SK-N-SH (cell line): ENCODE results near the gene GSK3A. TPM values are rescaled to one million over a fixed set of nuclear protein-coding genes. Genes with fewer than 3 reads are reported as not detected.

ENCODE experiments used
- CTCF ChIA-PET: fragments of 300-600, 350-600 bp; formaldehyde crosslinking; extraction: SDS; loops from one replicate; lab custom pipeline; 2021; lab: Yijun Ruan, JAX
- POLR2A ChIA-PET: fragments of 350-600 bp; sonication (Branson Sonifier 250); formaldehyde crosslinking; extraction: SDS; loops from one replicate; lab custom pipeline; 2020; ENCODE audit warnings: antibody characterized with exemption, inconsistent platforms; lab: Yijun Ruan, JAX
- DNase-seq: peaks from one replicate; pipeline ENCODE4 v3.0.0; 2012
- H2AFZ ChIP-seq: fragments of 200-600 bp; sonication (generic); 2 replicates; pipeline ENCODE4 v1.8.1; 2016; ENCODE audit warnings: antibody characterized with exemption, mild to moderate bottlenecking, low read depth
- H3F3A ChIP-seq: fragments of 200-600 bp; sonication (generic); replicated peaks from 2 replicates; pipeline ENCODE3; 2016; ENCODE audit warnings: antibody characterized with exemption, mild to moderate bottlenecking; ENCODE audit not compliant: insufficient read depth
- H3K27ac ChIP-seq, 2 experiments: fragments of 200-500 bp in 1 of 2; fragments of 200-600 bp in 1 of 2; sonication (Bioruptor generic) in 1 of 2; sonication (generic), shearing (Covaris generic) in 1 of 2; 2 replicates each; pipeline versions ENCODE4 v1.5.1 to v1.6.1; 2014 to 2016; ENCODE audit warnings: low read depth in 2 of 2, inconsistent platforms in 1 of 2, low read length in 1 of 2, mild to moderate bottlenecking in 1 of 2, mixed read lengths in 1 of 2
- H3K27me3 ChIP-seq: fragments of 200-600 bp; sonication (generic), shearing (Covaris generic); 2 replicates; pipeline ENCODE4 v1.6.1; 2016; ENCODE audit warnings: mixed run types; ENCODE audit not compliant: insufficient read depth
- H3K36me3 ChIP-seq, 2 experiments: fragments of 200-500 bp in 1 of 2; fragments of 200-600 bp in 1 of 2; sonication (Bioruptor generic) in 1 of 2; sonication (generic) in 1 of 2; replicated peaks in 1 of 2; 2 replicates each; pipeline versions ENCODE3 to v1.5.1; 2014 to 2016; ENCODE audit warnings: low read length in 1 of 2, mild to moderate bottlenecking in 1 of 2; ENCODE audit not compliant: insufficient read depth in 2 of 2, control insufficient read depth in 1 of 2
- H3K4me1 ChIP-seq, 2 experiments: fragments of 200-500 bp in 1 of 2; fragments of 200-600 bp in 1 of 2; sonication (Bioruptor generic) in 1 of 2; sonication (generic), shearing (Covaris generic) in 1 of 2; 2 replicates each; pipeline versions ENCODE4 v1.5.1 to v1.6.1; 2014 to 2016; ENCODE audit warnings: low read depth in 1 of 2, low read length in 1 of 2, mixed run types in 1 of 2; ENCODE audit not compliant: insufficient read depth in 2 of 2, control insufficient read depth in 1 of 2
- H3K4me2 ChIP-seq: fragments of 200-600 bp; sonication (generic), shearing (Covaris generic); 2 replicates; pipeline ENCODE4 v1.6.1; 2017; ENCODE audit warnings: mixed run types
- H3K4me3 ChIP-seq, 2 experiments: fragments of 200-500 bp in 1 of 2; fragments of 200-600 bp in 1 of 2; sonication (Bioruptor generic) in 1 of 2; sonication (generic), shearing (Covaris generic) in 1 of 2; 2 replicates each; pipeline versions ENCODE4 v1.5.1 to v1.8.1; 2014 to 2016; ENCODE audit warnings: low read depth in 2 of 2, inconsistent platforms in 1 of 2, low read length in 1 of 2, mild to moderate bottlenecking in 1 of 2, mixed read lengths in 1 of 2, moderate library complexity in 1 of 2
- H3K79me2 ChIP-seq: fragments of 200-600 bp; sonication (generic); 2 replicates; pipeline ENCODE4 v1.8.1; 2017; ENCODE audit warnings: mild to moderate bottlenecking; ENCODE audit not compliant: insufficient read depth
- H3K9ac ChIP-seq: fragments of 200-600 bp; sonication (generic); 2 replicates; pipeline ENCODE4 v1.6.1; 2017; ENCODE audit warnings: mixed run types
- H3K9me2 ChIP-seq: fragments of 200-600 bp; sonication (generic); 2 replicates; pipeline ENCODE4 v1.6.1; 2017; ENCODE audit warnings: mixed run types
- H3K9me3 ChIP-seq: fragments of 200-600 bp; sonication (generic); 2 replicates; pipeline ENCODE4 v1.6.1; 2017; ENCODE audit warnings: mixed run types, mild to moderate bottlenecking, moderate library complexity
- H4K20me1 ChIP-seq: fragments of 200-600 bp; sonication (generic); 2 replicates; pipeline ENCODE4 v1.6.1; 2017; ENCODE audit warnings: mild to moderate bottlenecking, mixed run types; ENCODE audit not compliant: insufficient read depth
- CTCF ChIP-seq: fragments of 200-600 bp; sonication (generic); IDR thresholded peaks from 2 replicates; pipeline ENCODE4 v1.6.1; 2017; ENCODE audit warnings: antibody characterized with exemption, mild to moderate bottlenecking, moderate library complexity
- ELF1 ChIP-seq: IDR thresholded peaks from 2 replicates; pipeline ENCODE4 v1.4.0; 2012
- EP300 ChIP-seq, 2 experiments: IDR thresholded peaks; 2 replicates each; pipeline versions ENCODE4 v1.4.0 to v1.6.1; 2012; ENCODE audit warnings: borderline replicate concordance in 1 of 2, low read depth in 1 of 2, low read length in 1 of 2
- EZH2phosphoT487 ChIP-seq: fragments of 200-600 bp; sonication (generic); IDR thresholded peaks from 2 replicates; pipeline ENCODE4 v1.6.1; 2017; ENCODE audit warnings: low read depth, mixed run types, mild to moderate bottlenecking, antibody characterized with exemption, moderate library complexity, borderline replicate concordance
- FOXJ3 ChIP-seq: sonication (generic); formaldehyde crosslinking; IDR thresholded peaks from 2 replicates; pipeline ENCODE4 v1.5.1; 2020; ENCODE audit warnings: mild to moderate bottlenecking, missing genetic modification reagents
- GATA2 ChIP-seq: sonication (generic); formaldehyde crosslinking; IDR thresholded peaks from 2 replicates; pipeline ENCODE4 v1.5.0; 2020; ENCODE audit warnings: mild to moderate bottlenecking, missing genetic modification reagents
- JUND ChIP-seq: IDR thresholded peaks from 2 replicates; pipeline ENCODE4 v1.4.0; 2012
- MAX ChIP-seq: IDR thresholded peaks from 2 replicates; pipeline ENCODE4 v1.4.0; 2012; ENCODE audit warnings: low read depth
- NFIC ChIP-seq: IDR thresholded peaks from 2 replicates; pipeline ENCODE4 v1.4.0; 2012; ENCODE audit warnings: borderline replicate concordance
- NRF1 ChIP-seq: IDR thresholded peaks from 2 replicates; pipeline ENCODE4 v1.6.1; 2012; ENCODE audit warnings: low read depth, mild to moderate bottlenecking, low read length
- PBX3 ChIP-seq: IDR thresholded peaks from 2 replicates; pipeline ENCODE4; 2012
- POLR2AphosphoS5 ChIP-seq: IDR thresholded peaks from 2 replicates; pipeline ENCODE4 v1.6.1; 2012; ENCODE audit warnings: low read depth, low read length
- REST ChIP-seq: IDR thresholded peaks from 2 replicates; pipeline ENCODE4 v1.6.1; 2012; ENCODE audit warnings: mild to moderate bottlenecking, low read depth, low read length, moderate library complexity
- RXRA ChIP-seq: IDR thresholded peaks from 2 replicates; pipeline ENCODE4 v1.4.0; 2012; ENCODE audit warnings: low read depth, mild to moderate bottlenecking, borderline replicate concordance
- SMC3 ChIP-seq: IDR thresholded peaks from 2 replicates; pipeline ENCODE4 v1.6.1; 2012; ENCODE audit warnings: low read depth, low read length, improper control_type of control experiment
- TEAD4 ChIP-seq: IDR thresholded peaks from 2 replicates; pipeline ENCODE4 v1.4.0; 2012; ENCODE audit warnings: mild to moderate bottlenecking, borderline replicate concordance; ENCODE audit not compliant: insufficient read depth
- USF1 ChIP-seq: IDR thresholded peaks from 2 replicates; pipeline ENCODE4 v1.4.0; 2012; ENCODE audit warnings: low read depth, borderline replicate concordance
- USF2 ChIP-seq: fragments of 150-350 bp; IDR thresholded peaks from 2 replicates; pipeline ENCODE4 v1.6.1; 2017; ENCODE audit warnings: antibody characterized with exemption, low read length, low read depth, borderline replicate concordance
- YY1 ChIP-seq: IDR thresholded peaks from 2 replicates; pipeline ENCODE4 v1.4.0; 2012; ENCODE audit warnings: low read depth, mild to moderate bottlenecking
- ZBTB33 ChIP-seq: IDR thresholded peaks from 2 replicates; pipeline ENCODE4 v1.4.0; 2012; ENCODE audit warnings: low read depth, borderline replicate concordance
- WGBS: methylation state at CpG from one replicate; pipeline ENCODE4 v1.1.6; 2017; ENCODE audit warnings: low lambda C conversion rate; 5-methylcytosine and 5-hydroxymethylcytosine counted together
- polyA plus RNA-seq, 3 experiments: library from polyadenylated mRNA; depleted of rRNA; stranded (reverse); fragments of >200 nt; gene quantifications; 2 replicates each; pipeline ENCODE4 v1.2.3, GENCODE V29; 2012

Gene GSK3A
- polyA plus RNA-seq, 1 of the 3 experiments (the other 2 are of a cell fraction): 42.1 TPM

GRCh38 chr19:42220751-42221097 lies 21.7 kb downstream of the GSK3A start:
- no peak overlapping the region for H2AFZ ChIP-seq
- peaks cover 80% of the 10 kb centered on the region for H3K79me2 ChIP-seq
- CTCF ChIA-PET: interaction anchor here (0.6 to 2.6 kb wide), 7 partner anchors 10 to 112 kb away, joined by 3 to 8 read pairs (median 3); no protein-coding TSS in a partner anchor
- no peaks in the 10 kb centered on the region for H3K9me2 ChIP-seq
- 0% methylated on average over 6 of the region's 6 CpGs for WGBS
- peaks cover 9 to 27% of the 10 kb centered on the region in 2 experiments; a peak in 2 of 4 replicates for H3K4me1 ChIP-seq
- no peak for DNase-seq
- peak overlapping the region; percentile 70 to 79; a peak in 3 of 4 replicates for H3K27ac ChIP-seq
- no peaks in the 10 kb centered on the region for H3K9me3 ChIP-seq
- peaks cover 0 to 17% of the 10 kb centered on the region in 2 experiments for H3K36me3 ChIP-seq
- no peaks in the 10 kb centered on the region for H3K27me3 ChIP-seq
- POLR2A ChIA-PET: interaction anchor here (1.2 to 1.6 kb wide), 2 partner anchors 9 to 19 kb away, joined by 3 to 7 read pairs; no protein-coding TSS in a partner anchor
- H3K4me3 ChIP-seq: peak overlapping the region; percentile 79
- peaks cover 12% of the 10 kb centered on the region for H3F3A ChIP-seq
- TF ChIP-seq MAX (no peak), NFIC (no peak), RXRA (no peak), TEAD4 (no peak), JUND (no peak), FOXJ3 (no peak), PBX3 (no peak), SMC3 (no peak), GATA2 (CRISPR knock-in tag) (no peak), EP300 (IDR thresholded peaks at IDR 0.05; ENCODE audit: borderline replicate concordance in 1 of 2, low read depth in 1 of 2, low read length in 1 of 2) (no peak), CTCF (no peak), EZH2phosphoT487 (no peak), USF1 (no peak), POLR2AphosphoS5 (no peak), NRF1 (no peak), ELF1 (no peak), ZBTB33 (no peak), USF2 (no peak), YY1 (no peak), REST (no peak)
- TF ChIP-seq, all 33 proteins: peak for 0
- peaks cover 1% of the 10 kb centered on the region for H4K20me1 ChIP-seq
- peak overlapping the region; percentile 85 for H3K9ac ChIP-seq
- H3K4me2 ChIP-seq: peak overlapping the region; percentile 88
